ENCODE data around the gene AP5S1. TPM values are rescaled to one million over a fixed set of nuclear protein-coding genes. Genes with fewer than 3 reads are reported as not detected.

AP5S1 gene
- total and polyA plus RNA-seq, 2 of the 13 experiments (the other 11 are each of a cell fraction or from before 2014, with no cell fraction given): 7.9 to 23.2 TPM

DNA sequence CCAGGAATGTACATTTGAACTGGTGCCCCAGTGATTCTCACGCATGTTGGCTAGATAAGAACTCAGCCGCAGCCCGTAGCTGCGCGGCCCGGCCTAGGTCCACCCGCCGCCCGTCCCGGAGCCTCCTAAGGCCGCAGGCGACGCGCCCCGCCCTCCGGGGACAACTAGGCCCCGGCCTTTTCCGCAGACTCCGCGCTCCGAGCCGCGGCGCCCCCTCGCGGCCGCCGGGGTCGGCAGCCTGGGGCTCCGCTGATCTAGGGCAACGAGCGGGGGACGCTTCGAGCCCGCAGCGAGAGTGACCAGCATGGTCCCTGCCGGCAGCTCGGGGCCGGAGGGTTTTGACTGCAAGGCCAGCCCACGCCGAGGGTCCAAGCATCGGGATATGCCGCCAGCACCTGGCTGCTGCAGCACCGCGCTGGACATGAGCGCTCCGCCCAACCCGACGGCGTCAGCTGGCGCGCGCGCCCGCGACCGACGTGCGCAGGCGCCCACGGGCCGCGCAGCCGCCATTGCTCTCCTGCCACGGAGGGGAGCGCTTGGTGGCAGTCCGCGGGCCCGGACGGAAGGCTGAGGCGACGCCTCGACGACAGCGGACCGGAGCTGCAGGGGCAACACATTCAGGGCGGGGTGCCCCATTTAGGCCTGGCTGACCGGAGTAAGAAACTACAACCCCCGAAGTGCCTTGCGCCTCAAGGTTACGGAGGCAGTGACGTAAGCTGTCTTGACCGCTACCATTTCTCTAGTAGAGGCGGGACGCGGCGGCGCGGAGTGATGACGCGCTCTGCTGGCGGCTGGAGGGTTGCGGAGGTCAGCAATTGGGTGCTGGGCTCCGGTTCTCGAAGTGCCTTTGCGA is at the start of gene AP5S1 (continued):
- TF ChIP-seq, protein P1, sequence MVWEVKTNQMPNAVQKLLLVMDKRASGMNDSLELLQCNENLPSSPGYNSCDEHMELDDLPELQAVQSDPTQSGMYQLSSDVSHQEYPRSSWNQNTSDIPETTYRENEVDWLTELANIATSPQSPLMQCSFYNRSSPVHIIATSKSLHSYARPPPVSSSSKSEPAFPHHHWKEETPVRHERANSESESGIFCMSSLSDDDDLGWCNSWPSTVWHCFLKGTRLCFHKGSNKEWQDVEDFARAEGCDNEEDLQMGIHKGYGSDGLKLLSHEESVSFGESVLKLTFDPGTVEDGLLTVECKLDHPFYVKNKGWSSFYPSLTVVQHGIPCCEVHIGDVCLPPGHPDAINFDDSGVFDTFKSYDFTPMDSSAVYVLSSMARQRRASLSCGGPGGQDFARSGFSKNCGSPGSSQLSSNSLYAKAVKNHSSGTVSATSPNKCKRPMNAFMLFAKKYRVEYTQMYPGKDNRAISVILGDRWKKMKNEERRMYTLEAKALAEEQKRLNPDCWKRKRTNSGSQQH (CRISPR knock-in tag; IDR thresholded peaks at IDR 0.05; ENCODE audit: low read depth): peak; percentile 30; the same call in 1 of the 2 replicates
- TF ChIP-seq, protein P2, sequence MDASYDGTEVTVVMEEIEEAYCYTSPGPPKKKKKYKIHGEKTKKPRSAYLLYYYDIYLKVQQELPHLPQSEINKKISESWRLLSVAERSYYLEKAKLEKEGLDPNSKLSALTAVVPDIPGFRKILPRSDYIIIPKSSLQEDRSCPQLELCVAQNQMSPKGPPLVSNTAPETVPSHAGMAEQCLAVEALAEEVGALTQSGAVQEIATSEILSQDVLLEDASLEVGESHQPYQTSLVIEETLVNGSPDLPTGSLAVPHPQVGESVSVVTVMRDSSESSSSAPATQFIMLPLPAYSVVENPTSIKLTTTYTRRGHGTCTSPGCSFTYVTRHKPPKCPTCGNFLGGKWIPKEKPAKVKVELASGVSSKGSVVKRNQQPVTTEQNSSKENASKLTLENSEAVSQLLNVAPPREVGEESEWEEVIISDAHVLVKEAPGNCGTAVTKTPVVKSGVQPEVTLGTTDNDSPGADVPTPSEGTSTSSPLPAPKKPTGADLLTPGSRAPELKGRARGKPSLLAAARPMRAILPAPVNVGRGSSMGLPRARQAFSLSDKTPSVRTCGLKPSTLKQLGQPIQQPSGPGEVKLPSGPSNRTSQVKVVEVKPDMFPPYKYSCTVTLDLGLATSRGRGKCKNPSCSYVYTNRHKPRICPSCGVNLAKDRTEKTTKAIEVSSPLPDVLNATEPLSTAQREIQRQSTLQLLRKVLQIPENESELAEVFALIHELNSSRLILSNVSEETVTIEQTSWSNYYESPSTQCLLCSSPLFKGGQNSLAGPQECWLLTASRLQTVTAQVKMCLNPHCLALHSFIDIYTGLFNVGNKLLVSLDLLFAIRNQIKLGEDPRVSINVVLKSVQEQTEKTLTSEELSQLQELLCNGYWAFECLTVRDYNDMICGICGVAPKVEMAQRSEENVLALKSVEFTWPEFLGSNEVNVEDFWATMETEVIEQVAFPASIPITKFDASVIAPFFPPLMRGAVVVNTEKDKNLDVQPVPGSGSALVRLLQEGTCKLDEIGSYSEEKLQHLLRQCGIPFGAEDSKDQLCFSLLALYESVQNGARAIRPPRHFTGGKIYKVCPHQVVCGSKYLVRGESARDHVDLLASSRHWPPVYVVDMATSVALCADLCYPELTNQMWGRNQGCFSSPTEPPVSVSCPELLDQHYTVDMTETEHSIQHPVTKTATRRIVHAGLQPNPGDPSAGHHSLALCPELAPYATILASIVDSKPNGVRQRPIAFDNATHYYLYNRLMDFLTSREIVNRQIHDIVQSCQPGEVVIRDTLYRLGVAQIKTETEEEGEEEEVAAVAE (CRISPR knock-in tag; IDR thresholded peaks at IDR 0.05; ENCODE audit: borderline replicate concordance): peak; percentile 76
- peak; percentile 61 for TF ChIP-seq ZFP36L1 (CRISPR knock-in tag; IDR thresholded peaks at IDR 0.05)
- TF ChIP-seq, protein P3, sequence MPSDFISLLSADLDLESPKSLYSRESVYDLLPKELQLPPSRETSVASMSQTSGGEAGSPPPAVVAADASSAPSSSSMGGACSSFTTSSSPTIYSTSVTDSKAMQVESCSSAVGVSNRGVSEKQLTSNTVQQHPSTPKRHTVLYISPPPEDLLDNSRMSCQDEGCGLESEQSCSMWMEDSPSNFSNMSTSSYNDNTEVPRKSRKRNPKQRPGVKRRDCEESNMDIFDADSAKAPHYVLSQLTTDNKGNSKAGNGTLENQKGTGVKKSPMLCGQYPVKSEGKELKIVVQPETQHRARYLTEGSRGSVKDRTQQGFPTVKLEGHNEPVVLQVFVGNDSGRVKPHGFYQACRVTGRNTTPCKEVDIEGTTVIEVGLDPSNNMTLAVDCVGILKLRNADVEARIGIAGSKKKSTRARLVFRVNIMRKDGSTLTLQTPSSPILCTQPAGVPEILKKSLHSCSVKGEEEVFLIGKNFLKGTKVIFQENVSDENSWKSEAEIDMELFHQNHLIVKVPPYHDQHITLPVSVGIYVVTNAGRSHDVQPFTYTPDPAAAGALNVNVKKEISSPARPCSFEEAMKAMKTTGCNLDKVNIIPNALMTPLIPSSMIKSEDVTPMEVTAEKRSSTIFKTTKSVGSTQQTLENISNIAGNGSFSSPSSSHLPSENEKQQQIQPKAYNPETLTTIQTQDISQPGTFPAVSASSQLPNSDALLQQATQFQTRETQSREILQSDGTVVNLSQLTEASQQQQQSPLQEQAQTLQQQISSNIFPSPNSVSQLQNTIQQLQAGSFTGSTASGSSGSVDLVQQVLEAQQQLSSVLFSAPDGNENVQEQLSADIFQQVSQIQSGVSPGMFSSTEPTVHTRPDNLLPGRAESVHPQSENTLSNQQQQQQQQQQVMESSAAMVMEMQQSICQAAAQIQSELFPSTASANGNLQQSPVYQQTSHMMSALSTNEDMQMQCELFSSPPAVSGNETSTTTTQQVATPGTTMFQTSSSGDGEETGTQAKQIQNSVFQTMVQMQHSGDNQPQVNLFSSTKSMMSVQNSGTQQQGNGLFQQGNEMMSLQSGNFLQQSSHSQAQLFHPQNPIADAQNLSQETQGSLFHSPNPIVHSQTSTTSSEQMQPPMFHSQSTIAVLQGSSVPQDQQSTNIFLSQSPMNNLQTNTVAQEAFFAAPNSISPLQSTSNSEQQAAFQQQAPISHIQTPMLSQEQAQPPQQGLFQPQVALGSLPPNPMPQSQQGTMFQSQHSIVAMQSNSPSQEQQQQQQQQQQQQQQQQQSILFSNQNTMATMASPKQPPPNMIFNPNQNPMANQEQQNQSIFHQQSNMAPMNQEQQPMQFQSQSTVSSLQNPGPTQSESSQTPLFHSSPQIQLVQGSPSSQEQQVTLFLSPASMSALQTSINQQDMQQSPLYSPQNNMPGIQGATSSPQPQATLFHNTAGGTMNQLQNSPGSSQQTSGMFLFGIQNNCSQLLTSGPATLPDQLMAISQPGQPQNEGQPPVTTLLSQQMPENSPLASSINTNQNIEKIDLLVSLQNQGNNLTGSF (CRISPR knock-in tag; IDR thresholded peaks at IDR 0.05): peak; percentile 95
- TF ChIP-seq, protein P4, sequence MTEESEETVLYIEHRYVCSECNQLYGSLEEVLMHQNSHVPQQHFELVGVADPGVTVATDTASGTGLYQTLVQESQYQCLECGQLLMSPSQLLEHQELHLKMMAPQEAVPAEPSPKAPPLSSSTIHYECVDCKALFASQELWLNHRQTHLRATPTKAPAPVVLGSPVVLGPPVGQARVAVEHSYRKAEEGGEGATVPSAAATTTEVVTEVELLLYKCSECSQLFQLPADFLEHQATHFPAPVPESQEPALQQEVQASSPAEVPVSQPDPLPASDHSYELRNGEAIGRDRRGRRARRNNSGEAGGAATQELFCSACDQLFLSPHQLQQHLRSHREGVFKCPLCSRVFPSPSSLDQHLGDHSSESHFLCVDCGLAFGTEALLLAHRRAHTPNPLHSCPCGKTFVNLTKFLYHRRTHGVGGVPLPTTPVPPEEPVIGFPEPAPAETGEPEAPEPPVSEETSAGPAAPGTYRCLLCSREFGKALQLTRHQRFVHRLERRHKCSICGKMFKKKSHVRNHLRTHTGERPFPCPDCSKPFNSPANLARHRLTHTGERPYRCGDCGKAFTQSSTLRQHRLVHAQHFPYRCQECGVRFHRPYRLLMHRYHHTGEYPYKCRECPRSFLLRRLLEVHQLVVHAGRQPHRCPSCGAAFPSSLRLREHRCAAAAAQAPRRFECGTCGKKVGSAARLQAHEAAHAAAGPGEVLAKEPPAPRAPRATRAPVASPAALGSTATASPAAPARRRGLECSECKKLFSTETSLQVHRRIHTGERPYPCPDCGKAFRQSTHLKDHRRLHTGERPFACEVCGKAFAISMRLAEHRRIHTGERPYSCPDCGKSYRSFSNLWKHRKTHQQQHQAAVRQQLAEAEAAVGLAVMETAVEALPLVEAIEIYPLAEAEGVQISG (CRISPR knock-in tag; IDR thresholded peaks at IDR 0.05): peak; percentile 95
- TF ChIP-seq, protein P5, sequence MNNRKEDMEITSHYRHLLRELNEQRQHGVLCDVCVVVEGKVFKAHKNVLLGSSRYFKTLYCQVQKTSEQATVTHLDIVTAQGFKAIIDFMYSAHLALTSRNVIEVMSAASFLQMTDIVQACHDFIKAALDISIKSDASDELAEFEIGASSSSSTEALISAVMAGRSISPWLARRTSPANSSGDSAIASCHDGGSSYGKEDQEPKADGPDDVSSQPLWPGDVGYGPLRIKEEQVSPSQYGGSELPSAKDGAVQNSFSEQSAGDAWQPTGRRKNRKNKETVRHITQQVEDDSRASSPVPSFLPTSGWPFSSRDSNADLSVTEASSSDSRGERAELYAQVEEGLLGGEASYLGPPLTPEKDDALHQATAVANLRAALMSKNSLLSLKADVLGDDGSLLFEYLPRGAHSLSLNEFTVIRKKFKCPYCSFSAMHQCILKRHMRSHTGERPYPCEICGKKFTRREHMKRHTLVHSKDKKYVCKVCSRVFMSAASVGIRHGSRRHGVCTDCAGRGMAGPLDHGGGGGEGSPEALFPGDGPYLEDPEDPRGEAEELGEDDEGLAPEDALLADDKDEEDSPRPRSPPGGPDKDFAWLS (CRISPR knock-in tag; IDR thresholded peaks at IDR 0.05; ENCODE audit: borderline replicate concordance): peak; percentile 98
- TF ChIP-seq MEF2D (CRISPR knock-in tag; IDR thresholded peaks at IDR 0.05): peak; percentile 88
- peak; percentile 88 for TF ChIP-seq PHF21A (CRISPR knock-in tag; IDR thresholded peaks at IDR 0.05)
- no peak for TF ChIP-seq CHD4 (IDR thresholded peaks at IDR 0.05; ENCODE audit: borderline replicate concordance, low read length)
- peak; percentile 39; the same call in 1 of the 2 replicates for TF ChIP-seq SOX13 (IDR thresholded peaks at IDR 0.05)
- peak in 1 of 2 experiments; percentile 65; a peak in 2 of 4 replicates for TF ChIP-seq SOX13 (CRISPR knock-in tag; conservative IDR thresholded peaks at IDR 0.05 in 1 of 2, IDR thresholded peaks at IDR 0.05 in 1 of 2)

All from HepG2 (cell line).